Stimulated activated CD8-positive, alpha-beta memory T cell treated with anti-CD3 and anti-CD28 coated beads, Interleukin-4, amount 100 ng/mL, for 24 hours (primary cell): ENCODE results near the gene ARHGAP10.

Source experiments
- DNase-seq: peaks from one replicate; pipeline ENCODE4 v3.0.0-alpha.2; 2020; ENCODE audit warnings: low read depth

ARHGAP10 gene

DNA sequence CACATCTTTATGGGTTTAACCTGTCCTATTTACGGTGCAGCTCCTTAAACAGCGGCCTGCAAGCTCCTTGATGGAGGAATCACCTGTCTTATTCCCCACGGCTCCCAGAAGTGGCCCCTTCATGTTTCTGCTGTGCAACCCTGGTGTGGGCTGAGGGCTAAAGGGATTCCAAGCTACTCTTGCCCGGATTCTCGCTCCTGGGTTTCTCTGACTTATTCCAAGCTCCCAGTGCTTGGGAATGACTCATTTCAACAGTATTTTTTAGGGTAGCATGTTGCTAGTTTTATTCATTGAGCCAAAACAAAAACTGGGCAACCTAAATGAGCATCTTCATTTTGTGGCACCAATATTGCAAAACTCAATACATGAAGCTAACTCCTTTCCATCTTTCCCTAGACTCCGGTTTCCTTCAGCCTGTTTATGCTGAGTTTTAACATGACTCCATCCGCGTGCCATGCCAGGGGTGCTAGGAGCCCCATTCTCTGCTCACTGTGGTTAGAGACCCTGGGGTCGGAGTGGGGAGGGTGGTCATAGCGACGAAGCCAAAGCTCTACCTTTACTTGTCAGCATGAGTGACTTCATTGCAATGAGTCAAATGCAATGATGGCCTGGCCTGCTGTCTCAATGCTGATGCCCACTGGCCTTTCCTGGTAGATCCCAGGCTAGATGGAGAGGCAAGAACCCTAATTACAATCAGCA is 360.6 kb downstream of the ARHGAP10 start:
- DNase-seq, result no peak

- DNase-seq, result no peak
Observed at GRCh38 chr4:148093065-148093464, 361.2 kb downstream of the ARHGAP10 start.

DNA sequence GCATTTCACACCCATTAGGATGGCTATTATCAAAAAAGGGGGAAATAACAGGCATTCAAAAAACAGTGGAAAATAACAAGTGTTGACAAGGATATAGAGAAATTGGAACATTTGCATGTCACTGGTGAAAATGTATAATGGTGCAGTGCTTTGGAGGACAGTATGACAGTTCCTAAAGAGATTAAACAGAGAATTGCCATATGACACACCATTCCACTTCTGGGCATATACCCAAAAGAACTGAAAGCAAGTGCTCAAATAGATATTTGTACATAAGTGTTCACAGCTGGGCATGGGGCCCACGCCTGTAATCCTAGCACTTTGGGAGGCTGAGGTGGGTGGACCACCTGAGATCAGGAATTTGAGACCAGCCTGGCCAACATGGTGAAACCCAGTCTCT is 362.3 kb downstream of the ARHGAP10 start:
- DNase-seq, result no peak

DNA sequence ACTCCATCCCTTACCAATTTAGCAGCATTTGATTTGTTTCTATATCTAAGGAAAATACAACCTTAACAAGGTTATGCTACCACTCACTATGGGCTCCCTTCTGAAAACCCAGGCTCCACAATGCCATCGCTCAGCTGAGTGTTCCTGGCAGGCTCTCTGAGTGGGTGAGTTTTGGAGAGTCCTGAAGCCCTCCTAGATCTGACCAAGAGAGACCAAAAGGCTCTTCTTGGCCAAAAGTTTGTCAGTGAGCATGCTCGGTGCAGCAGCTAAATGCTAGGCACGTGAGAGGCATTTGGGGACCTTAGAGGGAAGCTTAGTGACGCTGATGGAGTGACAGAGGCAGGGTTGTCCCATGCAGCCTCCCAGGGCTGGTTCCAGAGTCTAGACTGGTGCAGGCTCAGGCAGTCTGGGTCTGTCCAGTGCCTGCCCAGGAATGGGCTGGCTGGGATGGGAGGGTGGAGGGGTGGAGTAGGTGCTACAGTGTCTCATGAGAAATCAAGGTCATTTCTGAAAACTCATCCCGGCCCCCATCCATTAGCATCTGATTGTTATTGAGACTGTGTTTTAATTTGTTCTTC is 363.5 kb downstream of the ARHGAP10 start:
- DNase-seq, result no peak

- DNase-seq, result no peak
Observed at GRCh38 chr4:148097801-148098200, 365.9 kb downstream of the ARHGAP10 start.

DNA sequence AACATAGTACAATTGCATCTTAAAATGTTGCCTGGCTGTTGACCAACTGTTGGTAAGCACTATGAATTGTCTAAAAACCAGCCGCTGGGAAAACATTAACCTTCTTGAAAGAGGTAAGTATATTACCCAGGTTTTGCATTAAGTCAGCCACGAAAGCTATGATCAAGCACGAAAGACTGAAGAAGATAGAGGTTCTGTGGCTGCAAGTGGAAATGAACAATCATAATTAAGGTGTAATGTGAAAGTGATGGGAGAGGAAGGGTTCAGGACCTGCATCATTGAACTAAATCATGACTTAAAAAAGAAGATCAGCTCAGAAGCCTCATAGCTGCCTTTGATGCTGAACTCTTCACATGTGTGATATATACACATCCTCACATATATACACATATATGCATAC is 369.3 kb downstream of the ARHGAP10 start:
- no peak for DNase-seq

GRCh38 chr4:148101790-148102189 is 369.9 kb downstream of the ARHGAP10 start:
- DNase-seq, result no peak

DNA sequence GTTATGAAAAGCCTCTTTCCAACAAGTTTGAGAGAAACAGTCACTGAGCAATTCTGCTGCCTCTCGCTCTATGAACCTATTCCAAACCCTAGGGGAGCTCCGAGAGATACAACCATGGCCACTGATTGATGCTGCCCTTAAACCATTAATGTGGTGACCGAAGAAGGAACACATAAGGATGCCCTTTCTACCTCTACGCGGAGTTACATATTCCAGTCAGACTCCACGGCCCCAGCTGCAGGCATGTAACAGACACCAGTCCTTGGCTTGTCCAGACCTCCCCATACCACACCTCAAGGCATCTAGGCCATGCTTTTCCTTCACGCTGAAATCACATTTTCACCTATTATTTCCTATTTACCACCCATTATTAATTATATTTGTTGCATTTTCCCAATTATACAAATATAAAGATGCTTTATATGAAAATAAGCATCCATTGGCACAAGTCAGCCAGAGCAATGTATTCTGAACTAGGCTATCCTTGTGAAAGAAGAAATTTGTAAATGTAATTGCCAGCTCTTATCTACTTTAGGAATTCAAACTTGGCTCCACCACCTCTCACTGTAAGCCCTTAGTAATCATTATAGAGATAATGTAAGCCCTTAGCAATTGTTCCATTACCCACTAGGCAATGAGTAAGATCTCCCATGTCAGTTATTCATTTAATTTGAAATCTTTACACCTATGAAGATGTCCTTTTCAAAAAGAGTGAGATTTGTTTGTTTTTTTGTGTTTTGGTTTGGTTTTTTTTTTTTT is 371.9 kb downstream of the ARHGAP10 start:
- no peak for DNase-seq

DNA sequence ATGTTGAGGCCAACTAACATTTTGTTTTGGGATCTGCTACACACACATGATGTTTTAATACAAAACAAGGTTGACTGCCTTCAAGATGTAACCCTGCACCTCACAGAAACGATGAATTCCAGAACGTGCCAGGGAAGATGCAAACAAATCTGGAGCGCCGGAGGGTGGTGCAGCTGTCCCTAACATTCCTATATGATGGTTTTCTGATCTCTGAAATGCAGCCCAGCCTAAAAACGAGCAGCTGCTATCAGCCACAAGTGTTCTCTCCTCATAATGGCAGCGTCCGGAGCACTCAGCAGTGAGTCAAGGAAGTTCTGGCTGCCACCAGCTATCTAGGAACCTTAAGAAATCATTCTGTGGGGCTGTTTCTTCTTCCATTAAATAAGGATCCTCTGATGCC is 376.9 kb downstream of the ARHGAP10 start:
- no peak for DNase-seq

DNA sequence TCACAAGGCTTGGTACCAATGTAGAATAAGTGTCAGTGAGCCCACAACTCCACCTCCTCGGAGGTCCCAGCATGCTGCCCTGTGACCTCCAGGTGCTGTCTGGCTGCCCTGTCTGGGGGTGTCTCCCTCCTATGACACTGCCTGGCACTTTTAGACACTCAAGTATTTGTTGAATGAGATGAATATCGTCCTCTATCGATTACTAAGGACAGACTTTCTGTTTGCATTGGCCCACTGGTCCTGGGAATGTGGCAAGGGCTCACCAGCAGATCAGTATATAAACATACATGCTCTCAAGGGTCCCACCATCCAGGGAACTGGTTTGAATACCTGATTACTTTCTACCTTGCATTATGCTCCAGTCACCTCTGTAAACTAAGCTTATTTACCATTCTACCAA is 377.3 kb downstream of the ARHGAP10 start:
- DNase-seq, result no peak

- no peak for DNase-seq
Observed at GRCh38 chr4:148110169-148110568, 378.3 kb downstream of the ARHGAP10 start.

DNA sequence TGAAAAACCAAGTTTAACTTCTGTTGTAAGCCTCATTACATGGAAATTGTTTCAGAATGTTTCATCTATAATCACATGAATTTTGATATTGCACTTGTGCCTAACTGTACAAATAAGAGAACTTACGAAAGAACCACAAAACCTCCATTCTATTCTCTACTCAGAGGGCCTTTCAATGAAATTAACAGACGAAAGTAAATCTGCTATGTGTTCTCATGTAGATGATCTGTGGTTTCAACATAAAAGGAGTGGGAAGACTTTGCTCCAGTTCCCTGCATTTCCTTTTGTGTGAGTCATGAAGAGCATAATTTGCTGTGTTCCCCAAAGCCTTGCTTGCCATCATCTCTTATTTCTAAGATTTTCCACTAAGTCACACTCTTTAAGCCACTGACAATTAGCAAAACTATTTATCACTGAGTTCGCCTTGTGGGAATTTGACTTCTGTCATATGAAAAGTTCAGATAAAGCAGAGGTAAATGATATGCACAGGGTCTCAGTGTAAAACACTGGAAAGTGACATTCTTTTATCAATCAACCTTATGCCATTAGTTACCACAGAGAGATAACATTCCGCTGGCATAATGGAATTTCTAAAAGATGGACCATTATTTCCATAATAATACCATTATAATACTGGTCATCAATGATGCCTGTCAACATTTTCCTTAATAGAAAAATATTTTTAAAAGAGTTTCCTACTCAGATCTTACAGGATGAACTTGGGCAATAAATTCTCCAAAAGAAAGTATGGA is 380.5 kb downstream of the ARHGAP10 start:
- no peak for DNase-seq

DNA sequence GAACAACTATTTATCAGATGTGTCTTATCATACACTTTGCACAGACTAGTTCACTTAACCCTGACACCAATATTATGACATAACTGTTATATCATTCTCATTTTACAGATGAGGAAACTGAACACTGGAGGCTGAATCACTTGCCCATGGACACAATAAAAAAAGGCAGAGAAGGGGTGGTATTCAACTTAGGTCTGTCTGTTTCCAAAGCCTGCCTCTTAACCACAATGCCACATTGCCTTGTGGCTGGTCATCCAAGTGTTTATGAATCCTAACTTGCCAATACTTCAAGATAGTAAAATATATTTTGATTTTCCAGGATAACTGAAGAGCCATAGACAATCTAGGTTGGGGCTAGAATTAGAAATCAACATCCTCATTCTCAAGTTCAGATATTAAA is 382.5 kb downstream of the ARHGAP10 start:
- DNase-seq, result no peak

GRCh38 chr4:148116264-148116663 is 384.4 kb downstream of the ARHGAP10 start:
- no peak for DNase-seq

DNA sequence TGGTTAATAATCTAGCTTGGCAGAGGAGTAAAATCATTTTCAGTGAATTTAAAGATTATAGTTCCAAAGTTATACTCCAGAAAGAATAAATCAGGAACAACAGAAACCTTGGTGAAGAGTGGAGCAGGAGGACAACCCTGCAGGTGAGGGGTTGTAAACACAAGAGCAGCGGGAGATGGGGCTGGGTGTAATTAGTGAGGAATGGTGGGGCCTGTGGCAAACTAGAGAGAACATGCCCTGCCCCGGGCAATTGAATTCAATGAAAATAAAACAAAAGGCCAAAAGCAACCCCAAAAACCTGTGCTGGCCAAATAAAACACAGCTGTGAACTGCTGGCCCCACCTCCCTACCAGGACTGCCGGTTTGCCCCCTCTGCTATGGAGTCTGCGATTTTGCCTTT is 385.1 kb downstream of the ARHGAP10 start:
- no peak for DNase-seq

DNA sequence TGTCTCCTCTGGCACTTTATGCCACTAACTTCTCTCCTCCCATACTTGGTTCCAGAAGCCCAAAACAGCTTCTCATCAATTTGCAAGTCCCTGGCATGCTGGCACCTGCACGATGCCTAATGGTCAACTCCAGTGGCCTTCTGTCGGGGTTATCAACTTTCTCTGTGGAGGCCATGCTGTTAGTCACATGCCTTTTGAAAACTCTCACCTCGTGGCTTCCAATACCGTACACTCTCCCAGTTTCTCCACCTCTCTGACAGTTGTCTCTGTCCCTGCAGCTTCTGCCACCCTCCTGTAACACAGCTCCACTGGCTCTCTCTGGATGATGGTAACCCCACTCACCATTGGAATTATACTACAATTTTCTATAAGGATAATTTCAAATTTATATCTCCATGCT is 386.3 kb downstream of the ARHGAP10 start:
- no peak for DNase-seq

DNA sequence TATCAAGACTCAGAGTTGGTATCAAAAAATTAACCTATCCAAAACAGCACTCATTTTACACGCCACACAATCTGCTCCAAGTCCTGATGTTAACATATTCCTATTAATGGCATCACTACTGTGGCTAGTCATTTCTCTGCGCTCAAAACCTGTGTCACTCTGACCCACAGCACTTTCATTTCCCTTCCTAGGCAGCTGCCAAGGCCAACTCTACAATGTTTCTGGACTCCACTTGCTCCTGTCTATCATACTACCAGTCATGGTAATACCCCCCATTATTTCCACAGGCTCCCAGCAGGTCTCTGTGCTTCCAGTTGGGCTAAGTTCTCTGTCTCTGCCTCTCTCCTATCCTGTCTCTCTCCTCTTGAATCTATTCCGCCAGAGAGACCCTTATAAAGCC is 386.7 kb downstream of the ARHGAP10 start:
- no peak for DNase-seq

- no peak for DNase-seq
Observed at GRCh38 chr4:148120216-148120615, 388.3 kb downstream of the ARHGAP10 start.
